Fibroblast of villous mesenchyme (primary cell): Measurements from ENCODE around the gene ZNF19. TPM values are rescaled to one million over a fixed set of nuclear protein-coding genes. Genes with fewer than 3 reads are reported as not detected.
"Not testable (repeated sequence)": the region's sequence is repeated elsewhere in the genome, so short reads cannot be mapped to it uniquely, and the experiment has no call there.

Experiments used
- DNase-seq: peaks from one replicate; pipeline ENCODE4 v3.0.0-alpha.2; 2010; ENCODE audit warnings: low read depth
- H3K4me3 ChIP-seq: 2 replicates; pipeline ENCODE4 v1.5.1; 2011; ENCODE audit warnings: low read depth, mild to moderate bottlenecking, low read length
- total RNA-seq: library from RNA; depleted of rRNA; stranded (reverse); fragments of >200 nt; gene quantifications from 2 replicates; pipeline ENCODE4 v1.2.3, GENCODE V29; 2012
- TF ChIP-seq, protein P1 (sequence below): IDR thresholded peaks from 2 replicates; pipeline ENCODE4 v1.5.1; 2012; ENCODE audit warnings: low read depth, mild to moderate bottlenecking, low read length; ENCODE audit not compliant: insufficient read depth

ZNF19 gene
- total RNA-seq, 1 donor: 2.2 TPM

DNA sequence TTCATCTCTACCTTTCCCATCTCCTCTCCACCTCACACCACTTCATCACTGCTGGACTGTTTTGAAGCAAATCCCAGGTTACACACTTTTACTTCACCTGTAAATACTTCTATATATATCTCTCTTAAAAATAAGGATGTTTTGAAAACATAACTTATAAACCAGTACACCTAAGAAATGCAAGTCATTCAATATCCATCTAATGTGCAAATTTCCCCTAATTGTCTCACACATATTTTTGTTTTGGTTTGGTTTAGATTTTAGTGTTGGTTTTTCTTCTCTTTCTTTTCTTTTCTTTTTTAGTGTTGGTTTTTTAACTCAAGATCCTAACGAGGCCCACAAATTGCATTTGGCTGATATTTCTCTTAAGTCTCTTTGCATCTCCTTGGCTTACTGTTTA, 17.9 kb upstream of the ZNF19 start:
- H3K4me3 ChIP-seq: no peak overlapping the region
- TF ChIP-seq, protein P1, sequence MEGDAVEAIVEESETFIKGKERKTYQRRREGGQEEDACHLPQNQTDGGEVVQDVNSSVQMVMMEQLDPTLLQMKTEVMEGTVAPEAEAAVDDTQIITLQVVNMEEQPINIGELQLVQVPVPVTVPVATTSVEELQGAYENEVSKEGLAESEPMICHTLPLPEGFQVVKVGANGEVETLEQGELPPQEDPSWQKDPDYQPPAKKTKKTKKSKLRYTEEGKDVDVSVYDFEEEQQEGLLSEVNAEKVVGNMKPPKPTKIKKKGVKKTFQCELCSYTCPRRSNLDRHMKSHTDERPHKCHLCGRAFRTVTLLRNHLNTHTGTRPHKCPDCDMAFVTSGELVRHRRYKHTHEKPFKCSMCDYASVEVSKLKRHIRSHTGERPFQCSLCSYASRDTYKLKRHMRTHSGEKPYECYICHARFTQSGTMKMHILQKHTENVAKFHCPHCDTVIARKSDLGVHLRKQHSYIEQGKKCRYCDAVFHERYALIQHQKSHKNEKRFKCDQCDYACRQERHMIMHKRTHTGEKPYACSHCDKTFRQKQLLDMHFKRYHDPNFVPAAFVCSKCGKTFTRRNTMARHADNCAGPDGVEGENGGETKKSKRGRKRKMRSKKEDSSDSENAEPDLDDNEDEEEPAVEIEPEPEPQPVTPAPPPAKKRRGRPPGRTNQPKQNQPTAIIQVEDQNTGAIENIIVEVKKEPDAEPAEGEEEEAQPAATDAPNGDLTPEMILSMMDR: no peak
- DNase-seq: no peak

DNA sequence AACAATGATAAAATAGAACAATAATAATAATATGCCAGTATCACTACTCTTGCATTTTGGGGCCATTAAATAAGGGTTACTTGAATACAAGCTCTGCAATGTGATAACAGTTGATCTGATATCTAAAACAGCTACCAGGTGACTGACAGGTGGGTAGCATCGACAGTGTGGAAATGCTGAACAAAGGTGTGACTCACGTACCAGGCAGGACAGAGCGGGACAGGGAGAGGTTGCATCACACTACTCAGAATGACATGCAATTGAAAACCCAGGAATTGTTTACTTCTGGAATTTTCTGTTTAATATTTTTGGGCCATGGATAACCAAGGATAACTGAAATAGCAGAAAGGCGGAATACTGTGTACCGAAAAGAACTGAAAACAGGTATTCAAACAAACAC, 15.8 kb upstream of the ZNF19 start:
- no peak for DNase-seq
- TF ChIP-seq, protein P1: no peak
- no peak overlapping the region for H3K4me3 ChIP-seq

DNA sequence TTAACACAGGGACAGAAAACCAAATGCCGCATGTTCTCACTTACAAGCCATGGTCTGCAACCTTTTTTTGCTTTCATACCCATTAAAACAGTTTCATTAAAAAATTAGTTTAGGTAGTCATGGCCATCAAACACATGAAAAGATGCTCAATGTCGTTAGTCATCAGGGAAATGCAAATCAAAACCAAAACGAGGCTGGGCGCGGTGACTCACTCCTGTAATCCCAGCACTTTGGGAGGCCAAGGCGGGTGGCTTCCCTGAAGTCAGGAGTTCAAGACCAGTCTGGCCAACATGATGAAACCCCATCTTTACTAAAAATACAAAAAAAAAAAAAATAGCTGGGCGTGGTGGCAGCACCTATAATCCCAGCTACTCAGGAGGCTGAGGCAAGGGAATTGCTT, 14.9 kb upstream of the ZNF19 start:
- H3K4me3 ChIP-seq, DNase-seq: not testable (repeated sequence)

DNA sequence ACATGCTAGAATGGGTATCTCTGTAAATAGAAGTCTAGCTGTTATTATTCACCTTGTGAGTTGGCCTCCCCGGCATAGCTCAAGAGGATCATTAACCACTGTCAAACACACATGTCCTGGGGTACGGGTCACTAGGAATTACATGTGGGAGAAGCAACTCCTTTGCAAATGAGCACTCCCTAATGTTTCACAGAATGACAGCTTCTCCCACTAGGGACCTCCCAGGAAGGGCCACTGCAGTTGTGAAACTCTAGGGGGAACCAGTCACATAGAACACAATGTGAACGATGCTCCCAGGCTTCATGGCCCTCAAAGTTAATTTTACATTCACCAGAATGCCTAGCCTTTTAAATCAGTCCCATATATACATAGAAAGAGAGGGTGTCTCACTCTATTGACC, 12.4 kb upstream of the ZNF19 start:
- TF ChIP-seq, protein P1: no peak
- DNase-seq: no peak
- H3K4me3 ChIP-seq: no peak overlapping the region

DNA sequence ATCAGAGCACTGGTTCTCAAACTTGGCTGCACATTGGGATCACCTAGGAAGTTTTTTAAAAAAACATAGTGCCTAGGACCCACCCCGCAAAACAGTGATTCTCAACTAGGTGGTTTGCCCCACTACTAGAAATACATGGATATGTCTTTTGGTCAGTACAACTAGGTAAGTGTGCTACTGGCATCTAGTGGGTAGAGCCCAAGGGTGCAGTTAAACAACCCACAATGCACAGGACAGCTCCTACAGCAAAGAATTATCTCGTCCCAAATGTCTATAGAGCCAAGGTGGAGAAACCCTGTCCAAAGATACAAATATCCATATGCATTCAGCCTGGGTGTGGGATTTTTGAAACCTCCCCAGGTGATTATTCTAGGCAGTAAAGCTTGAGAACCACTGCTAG, 11.8 kb upstream of the ZNF19 start:
- TF ChIP-seq, protein P1: no peak
- DNase-seq: no peak
- no peak overlapping the region for H3K4me3 ChIP-seq

DNA sequence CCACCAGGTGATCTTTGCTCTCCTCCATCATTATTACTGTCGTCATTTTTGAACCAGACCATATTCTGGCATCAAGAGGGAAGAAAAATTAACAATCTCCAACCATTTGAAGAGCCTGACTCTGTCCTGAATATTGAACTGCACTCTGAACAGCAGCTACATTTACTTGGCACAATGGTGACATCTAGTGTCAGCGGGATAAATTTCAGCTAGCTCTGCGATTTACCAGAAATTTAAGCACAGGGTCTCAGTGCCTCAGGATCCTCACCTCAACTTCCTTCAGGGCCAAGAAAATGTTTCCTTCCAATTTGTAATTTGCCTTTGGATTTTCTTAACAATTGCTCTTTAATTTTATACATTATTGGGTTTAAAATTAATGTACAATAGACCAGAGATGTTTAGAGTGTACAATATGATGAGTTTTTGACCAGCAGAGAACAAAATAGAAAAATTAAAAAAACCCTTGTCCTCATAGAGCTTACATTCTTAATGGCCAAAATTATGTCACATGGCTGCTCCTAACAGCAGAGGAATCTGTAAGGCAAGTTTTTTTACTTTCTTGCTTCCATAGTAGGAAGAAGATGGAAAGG, 10.7 kb upstream of the ZNF19 start:
- peak; percentile 73 for DNase-seq
- TF ChIP-seq, protein P1: peak; percentile 74
- H3K4me3 ChIP-seq: no peak overlapping the region

DNA sequence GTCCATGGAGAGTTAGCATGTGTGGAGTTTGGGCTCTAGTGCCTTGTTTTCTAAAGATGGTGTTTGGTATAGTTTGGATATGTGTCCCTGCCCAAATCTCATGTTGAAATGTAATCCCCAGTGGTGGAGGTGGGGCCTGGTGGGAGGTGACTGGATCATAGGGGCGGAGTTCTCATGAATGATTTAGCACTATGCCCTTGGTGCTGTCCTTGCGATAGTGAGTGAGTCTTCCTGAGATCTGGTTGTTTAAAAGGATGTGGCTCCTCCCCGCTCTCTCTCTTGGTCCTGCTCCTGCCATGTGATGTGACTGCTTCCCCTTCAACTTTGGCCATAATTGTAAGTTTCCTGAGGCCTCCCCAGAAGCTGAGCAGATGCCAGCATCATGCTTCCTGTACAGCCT, 8.9 kb upstream of the ZNF19 start:
- H3K4me3 ChIP-seq: no peak overlapping the region
- TF ChIP-seq, protein P1: no peak
- DNase-seq: no peak
